Lower leg skin (tissue), 3 donors: ENCODE results near the gene CACNA1B.

Experiments
- CTCF ChIP-seq, 3 donors: fragments of 450-650 bp; IDR thresholded peaks; one replicate each; pipeline ENCODE4 v1.5.1; 2016; ENCODE audit warnings: antibody characterized with exemption in 3 of 3, mild to moderate bottlenecking in 3 of 3, moderate library complexity in 2 of 3
- POLR2A ChIP-seq, 2 donors: fragments of 450-650 bp; IDR thresholded peaks; one replicate each; pipeline ENCODE4 v1.6.1; 2016 to 2017; ENCODE audit warnings: antibody characterized with exemption in 2 of 2, mild to moderate bottlenecking in 1 of 2, moderate library complexity in 1 of 2

GRCh38 chr9:138016406-138017187 is 139.0 kb downstream of the CACNA1B start:
- TF ChIP-seq CTCF (IDR thresholded peaks at IDR 0.05) (no peak), POLR2A (IDR thresholded peaks at IDR 0.05) (no peak)
